GM18511 (cell line): Measurements from ENCODE around the gene FRMD4B.

Source experiments
- ATAC-seq: cut with Tn5 transposase; IDR thresholded peaks from one replicate; pipeline ENCODE4 v1.9.1; 2021; ENCODE audit warnings: mild to moderate bottlenecking, moderate library complexity; ENCODE audit not compliant: unreplicated experiment

The FRMD4B gene

GRCh38 chr3:69180869-69181591 is 204.9 kb downstream of the FRMD4B start:
- no peak for ATAC-seq

DNA sequence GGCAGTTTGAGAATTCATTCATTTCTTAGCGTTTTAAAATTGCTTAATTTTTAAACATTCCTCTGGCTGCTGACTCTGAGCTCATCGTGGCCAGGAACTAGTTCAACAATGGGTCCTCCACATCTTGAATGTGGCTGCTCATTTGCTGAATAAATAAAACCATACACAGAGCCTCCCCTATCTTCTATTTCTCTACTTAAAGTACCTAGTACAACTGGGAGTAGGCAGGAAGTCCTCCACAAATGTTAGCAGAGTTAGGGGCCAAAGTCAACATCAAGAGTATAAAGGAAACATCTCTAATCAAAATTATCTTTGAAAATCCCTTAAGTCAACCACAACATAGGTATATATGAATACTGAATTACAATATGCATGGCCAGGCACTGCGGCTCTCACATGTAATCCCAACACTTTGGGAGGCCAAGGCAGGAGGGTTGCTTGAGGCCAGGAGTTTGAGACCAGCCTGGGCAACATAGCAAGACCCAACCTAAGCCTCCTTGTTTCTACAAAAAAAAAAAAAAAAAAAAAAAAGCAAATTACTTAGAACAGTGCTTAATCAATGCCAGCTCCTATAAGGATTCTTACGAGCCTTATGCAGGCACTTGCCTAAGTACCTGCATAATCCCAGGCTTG is 206.0 kb downstream of the FRMD4B start:
- no peak for ATAC-seq

GRCh38 chr3:69178838-69179739 is 206.8 kb downstream of the FRMD4B start:
- no peak for ATAC-seq

DNA sequence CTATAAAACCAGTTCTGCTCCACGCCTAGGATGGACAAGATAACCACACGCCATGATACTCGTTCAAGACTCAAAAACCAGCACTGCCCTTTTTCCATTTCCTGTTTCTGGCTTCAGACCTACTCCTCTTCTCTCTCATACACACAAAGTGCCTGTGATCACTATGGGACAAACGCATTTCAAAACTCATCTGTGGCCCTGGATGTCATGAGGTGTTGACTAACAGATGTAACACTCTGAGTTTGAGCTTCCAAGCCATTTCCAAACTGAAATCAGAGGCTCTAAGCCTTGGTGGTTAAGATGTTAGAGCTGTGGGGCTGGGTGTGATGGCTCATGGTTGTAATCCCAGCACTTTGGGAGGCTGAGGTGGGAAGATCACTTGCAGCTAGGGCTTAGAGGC is 207.8 kb downstream of the FRMD4B start:
- no peak for ATAC-seq

- no peak for ATAC-seq
Measured at GRCh38 chr3:69174871-69175737, 210.8 kb downstream of the FRMD4B start.

DNA sequence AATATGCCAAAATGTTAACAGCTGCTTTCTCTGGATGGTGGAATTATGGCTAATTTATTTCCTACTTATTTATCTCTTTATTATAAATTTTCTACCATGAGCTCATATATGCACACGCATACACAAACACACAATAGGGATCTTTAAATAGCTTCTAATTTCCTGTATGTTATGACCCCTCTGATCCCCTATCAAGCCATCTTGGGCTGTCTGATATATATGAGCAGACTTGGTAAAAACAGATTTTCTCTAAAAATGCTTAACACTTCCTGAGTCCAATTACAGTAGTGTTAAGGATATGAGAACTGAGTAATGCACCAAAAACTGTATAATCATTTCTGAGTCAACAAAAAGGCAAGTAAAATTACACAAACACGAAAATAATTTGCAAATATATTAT is 211.4 kb downstream of the FRMD4B start:
- no peak for ATAC-seq

GRCh38 chr3:69172058-69172457 is 213.8 kb downstream of the FRMD4B start:
- no peak for ATAC-seq

DNA sequence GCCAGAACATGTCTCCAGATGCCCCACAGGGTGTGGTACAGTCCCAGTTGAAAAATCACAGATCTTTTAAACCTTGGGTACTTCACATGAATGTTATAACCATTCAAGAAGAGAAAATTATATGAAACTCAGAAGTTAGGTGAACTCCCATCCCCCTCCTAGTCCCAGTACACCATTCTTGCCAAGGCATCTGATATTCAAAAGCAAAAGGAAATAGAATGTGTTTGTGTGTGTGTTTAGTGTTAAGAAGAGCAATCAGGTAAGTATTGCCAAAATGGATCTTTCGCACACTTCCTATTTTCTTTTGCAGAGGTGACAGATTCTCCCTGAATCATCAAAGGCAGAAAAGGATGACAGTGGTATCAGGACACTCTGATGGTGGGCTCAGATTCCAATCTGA is 219.4 kb downstream of the FRMD4B start:
- ATAC-seq, result no peak

DNA sequence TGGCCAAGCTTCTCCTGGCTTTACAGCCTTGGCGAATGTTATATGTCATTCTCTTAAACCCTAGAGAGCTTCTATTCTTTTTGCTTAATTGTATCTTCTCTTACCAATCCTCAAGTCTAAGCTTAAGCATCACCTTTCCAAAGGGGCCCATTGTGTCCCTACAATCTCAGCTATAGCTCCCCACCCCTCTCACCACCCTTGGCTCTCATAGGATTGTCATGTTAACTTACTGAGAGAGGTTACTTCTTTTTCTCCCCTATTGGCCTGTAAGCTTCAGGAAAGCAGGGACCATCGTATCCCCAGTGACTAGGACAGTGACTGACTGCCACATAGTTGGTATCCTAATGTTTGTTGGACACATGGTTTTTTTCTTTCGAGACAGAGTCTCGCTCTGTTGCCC is 220.1 kb downstream of the FRMD4B start:
- ATAC-seq, result no peak

DNA sequence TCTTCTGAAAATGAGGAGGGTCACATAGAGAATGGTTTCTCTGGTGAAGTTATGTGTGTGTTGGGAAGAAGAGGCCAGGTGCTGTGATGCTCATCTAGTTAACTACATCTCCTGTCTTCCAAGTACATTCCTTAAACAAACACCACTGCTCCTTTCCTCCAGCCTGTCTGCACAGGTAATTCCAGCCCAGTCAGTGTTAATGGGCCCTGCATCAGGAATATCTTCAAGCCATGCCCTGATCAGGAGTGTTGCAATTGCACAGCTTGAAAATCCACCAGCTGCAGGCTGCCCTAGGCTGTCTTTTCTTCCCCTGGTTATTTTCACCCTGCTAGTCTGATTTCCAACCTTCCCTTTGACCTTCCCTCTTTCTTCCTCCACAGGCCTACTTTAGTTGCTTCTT is 221.6 kb downstream of the FRMD4B start:
- no peak for ATAC-seq

- no peak for ATAC-seq
Measured at GRCh38 chr3:69162308-69162980, 223.4 kb downstream of the FRMD4B start.

GRCh38 chr3:69161587-69162307 is 224.1 kb downstream of the FRMD4B start:
- no peak for ATAC-seq

GRCh38 chr3:69160525-69160924 is 225.4 kb downstream of the FRMD4B start:
- no peak for ATAC-seq

GRCh38 chr3:69160107-69160506 is 225.8 kb downstream of the FRMD4B start:
- no peak for ATAC-seq

DNA sequence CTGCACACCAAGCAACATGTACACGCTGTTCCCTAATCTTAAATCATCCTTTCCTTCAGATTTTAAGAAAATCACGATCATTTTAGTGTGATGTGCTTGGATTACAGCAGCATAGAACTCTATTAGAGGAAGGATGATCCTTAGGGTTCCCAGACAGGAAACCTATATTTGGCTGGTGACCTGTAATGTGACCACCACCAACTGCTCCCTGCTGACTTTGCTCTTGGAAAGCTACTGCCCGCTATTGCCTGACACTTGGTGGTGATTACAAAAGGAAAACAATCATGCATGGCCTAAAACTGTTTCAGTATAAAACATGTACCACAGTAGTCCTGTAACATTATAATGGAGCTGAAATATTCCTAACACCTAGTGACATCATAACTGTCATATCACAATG is 236.3 kb downstream of the FRMD4B start:
- no peak for ATAC-seq

GRCh38 chr3:69145688-69146087 is 240.2 kb downstream of the FRMD4B start:
- no peak for ATAC-seq

- ATAC-seq, result no peak
Measured at GRCh38 chr3:69144631-69145245, 241.2 kb downstream of the FRMD4B start.

DNA sequence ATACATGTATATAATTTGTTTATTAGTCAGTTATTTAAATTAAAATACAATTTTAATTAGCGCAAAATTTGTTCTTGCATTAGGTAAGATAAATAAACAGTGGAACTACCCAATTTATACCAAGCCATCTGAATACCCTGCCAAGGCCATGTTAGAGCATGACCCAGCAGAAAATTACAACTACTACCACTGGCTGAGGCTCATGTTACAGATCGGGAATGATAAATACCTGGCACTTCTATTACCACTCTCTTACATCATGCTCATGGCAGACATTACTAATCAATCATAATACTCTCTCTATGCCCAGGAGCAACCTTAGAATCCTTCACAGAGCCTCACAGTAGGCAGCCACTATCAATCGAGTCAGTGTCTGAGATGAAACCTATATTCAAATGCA is 242.3 kb downstream of the FRMD4B start:
- ATAC-seq, result no peak

GRCh38 chr3:69142797-69143454 is 243.0 kb downstream of the FRMD4B start:
- ATAC-seq, result no peak
